Measurements from ENCODE around the gene MYO18B.

MYO18B gene

GRCh38 chr22:25849522-25849921, 107.5 kb downstream of the MYO18B start:
- Histone ChIP-seq H3K36me3 (ENCODE audit: insufficient read depth, insufficient read length, low read length) (no peaks in the 10 kb centered on the region), H3K9ac (ENCODE audit: insufficient read length, low read depth) (no peak overlapping the region), H3K4me1 (ENCODE audit: insufficient read depth, insufficient read length) (peaks cover 3% of the 10 kb centered on the region), H3K27me3 (ENCODE audit: insufficient read depth, insufficient read length) (no peaks in the 10 kb centered on the region), H3K9me3 (ENCODE audit: insufficient read depth, low read length) (no peaks in the 10 kb centered on the region), H3K4me3 (ENCODE audit: insufficient read length, low read depth) (no peak overlapping the region)
- no peak for TF ChIP-seq ZNF274 (IDR thresholded peaks at IDR 0.05; ENCODE audit: low read depth, low read length)
- no peak for TF ChIP-seq YY1 (IDR thresholded peaks at IDR 0.05; ENCODE audit: insufficient read depth, insufficient read length)
- TF ChIP-seq SUZ12 (IDR thresholded peaks at IDR 0.05; ENCODE audit: extremely low read depth, insufficient read depth, insufficient read length) = no peak
- DNase-seq (ENCODE audit: low read depth, low spot score) = no peak

GRCh38 chr22:25852223-25852622, 110.2 kb downstream of the MYO18B start:
- Histone ChIP-seq H3K27me3 (ENCODE audit: insufficient read depth, insufficient read length) (no peaks in the 10 kb centered on the region), H3K4me1 (ENCODE audit: insufficient read depth, insufficient read length) (peaks cover 3% of the 10 kb centered on the region), H3K4me3 (ENCODE audit: insufficient read length, low read depth) (no peak overlapping the region), H3K9me3 (ENCODE audit: insufficient read depth, low read length) (no peaks in the 10 kb centered on the region), H3K9ac (ENCODE audit: insufficient read length, low read depth) (no peak overlapping the region), H3K36me3 (ENCODE audit: insufficient read depth, insufficient read length, low read length) (no peaks in the 10 kb centered on the region)
- TF ChIP-seq ZNF274 (IDR thresholded peaks at IDR 0.05; ENCODE audit: low read depth, low read length) (no peak), YY1 (IDR thresholded peaks at IDR 0.05; ENCODE audit: insufficient read depth, insufficient read length) (no peak), SUZ12 (IDR thresholded peaks at IDR 0.05; ENCODE audit: extremely low read depth, insufficient read depth, insufficient read length) (no peak)
- no peak for DNase-seq (ENCODE audit: low read depth, low spot score)

DNA sequence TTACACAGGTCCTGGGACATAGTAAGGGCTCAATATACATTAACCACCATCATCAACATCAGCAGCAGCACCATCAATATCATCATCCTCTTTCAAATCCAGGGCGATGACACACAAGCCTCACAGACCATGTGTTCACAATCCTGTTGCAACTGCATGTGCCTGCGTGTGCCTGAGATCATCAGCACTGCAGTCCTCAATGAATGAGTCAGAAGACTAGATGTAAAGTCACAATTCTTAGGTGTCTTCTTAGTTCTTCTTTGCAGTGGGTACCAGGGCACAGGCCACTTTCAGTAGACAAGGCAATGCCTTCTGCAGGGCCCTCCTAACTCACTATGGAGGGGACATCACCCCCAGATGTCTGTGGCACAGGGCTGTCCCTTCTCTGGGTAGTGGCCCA, 111.1 kb downstream of the MYO18B start:
- H3K4me3 ChIP-seq (ENCODE audit: insufficient read length, low read depth) = no peak overlapping the region

GRCh38 chr22:25853501-25854284, 111.7 kb downstream of the MYO18B start:
- DNase-seq (ENCODE audit: low read depth, low spot score) = no peak
- H3K9ac ChIP-seq (ENCODE audit: insufficient read length, low read depth) = no peak overlapping the region
- TF ChIP-seq SUZ12 (IDR thresholded peaks at IDR 0.05; ENCODE audit: extremely low read depth, insufficient read depth, insufficient read length) (no peak), ZNF274 (IDR thresholded peaks at IDR 0.05; ENCODE audit: low read depth, low read length) (no peak), YY1 (IDR thresholded peaks at IDR 0.05; ENCODE audit: insufficient read depth, insufficient read length) (no peak)
- no peaks in the 10 kb centered on the region for H3K9me3 ChIP-seq (ENCODE audit: insufficient read depth, low read length)
- no peak overlapping the region for H3K4me3 ChIP-seq (ENCODE audit: insufficient read length, low read depth)
- H3K4me1 ChIP-seq (ENCODE audit: insufficient read depth, insufficient read length) = no peaks in the 10 kb centered on the region
- no peaks in the 10 kb centered on the region for H3K36me3 ChIP-seq (ENCODE audit: insufficient read depth, insufficient read length, low read length)
- H3K27me3 ChIP-seq (ENCODE audit: insufficient read depth, insufficient read length) = no peaks in the 10 kb centered on the region

More for the DNA sequence above, 111.1 kb downstream of the MYO18B start:
- H3K4me1 ChIP-seq (ENCODE audit: insufficient read depth, insufficient read length) = no peaks in the 10 kb centered on the region
- H3K9me3 ChIP-seq (ENCODE audit: insufficient read depth, low read length) = no peaks in the 10 kb centered on the region
- no peaks in the 10 kb centered on the region for H3K36me3 ChIP-seq (ENCODE audit: insufficient read depth, insufficient read length, low read length)
- no peak overlapping the region for H3K9ac ChIP-seq (ENCODE audit: insufficient read length, low read depth)
- TF ChIP-seq SUZ12 (IDR thresholded peaks at IDR 0.05; ENCODE audit: extremely low read depth, insufficient read depth, insufficient read length) (no peak), YY1 (IDR thresholded peaks at IDR 0.05; ENCODE audit: insufficient read depth, insufficient read length) (no peak)
- DNase-seq (ENCODE audit: low read depth, low spot score) = no peak
- no peaks in the 10 kb centered on the region for H3K27me3 ChIP-seq (ENCODE audit: insufficient read depth, insufficient read length)

- DNase-seq (ENCODE audit: low read depth, low spot score) = no peak
- no peaks in the 10 kb centered on the region for H3K36me3 ChIP-seq (ENCODE audit: insufficient read depth, insufficient read length, low read length)
- TF ChIP-seq SUZ12 (IDR thresholded peaks at IDR 0.05; ENCODE audit: extremely low read depth, insufficient read depth, insufficient read length) (no peak), YY1 (IDR thresholded peaks at IDR 0.05; ENCODE audit: insufficient read depth, insufficient read length) (no peak), ZNF274 (IDR thresholded peaks at IDR 0.05; ENCODE audit: low read depth, low read length) (no peak)
- H3K27me3 ChIP-seq (ENCODE audit: insufficient read depth, insufficient read length) = no peaks in the 10 kb centered on the region
- H3K4me3 ChIP-seq (ENCODE audit: insufficient read length, low read depth) = no peak overlapping the region
- H3K9ac ChIP-seq (ENCODE audit: insufficient read length, low read depth) = no peak overlapping the region
- no peaks in the 10 kb centered on the region for H3K4me1 ChIP-seq (ENCODE audit: insufficient read depth, insufficient read length)
- no peaks in the 10 kb centered on the region for H3K9me3 ChIP-seq (ENCODE audit: insufficient read depth, low read length)
Measured at GRCh38 chr22:25869771-25870170, 127.8 kb downstream of the MYO18B start.

DNA sequence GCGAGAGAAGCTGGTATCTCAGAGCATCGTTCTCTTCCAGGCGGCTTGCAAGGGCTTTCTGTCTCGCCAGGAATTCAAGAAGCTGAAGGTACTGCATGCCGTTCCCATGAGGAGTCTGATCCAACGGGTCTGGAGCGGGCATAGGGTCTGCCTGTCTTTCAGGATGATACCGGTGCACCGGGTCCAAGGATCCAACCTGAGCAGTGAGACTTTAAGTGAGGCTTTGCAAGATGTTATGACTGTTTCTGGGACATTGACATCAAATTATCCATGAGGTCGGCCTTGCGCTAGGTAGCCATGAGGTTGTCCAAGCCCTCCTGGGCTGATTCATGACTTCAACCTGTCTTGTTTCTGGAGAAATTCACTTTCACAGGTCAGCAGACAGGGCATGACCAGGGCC, 132.3 kb downstream of the MYO18B start:
- TF ChIP-seq ZNF274 (IDR thresholded peaks at IDR 0.05; ENCODE audit: low read depth, low read length) (no peak), SUZ12 (IDR thresholded peaks at IDR 0.05; ENCODE audit: extremely low read depth, insufficient read depth, insufficient read length) (no peak), YY1 (IDR thresholded peaks at IDR 0.05; ENCODE audit: insufficient read depth, insufficient read length) (no peak)
- Histone ChIP-seq H3K27me3 (ENCODE audit: insufficient read depth, insufficient read length) (no peaks in the 10 kb centered on the region), H3K4me1 (ENCODE audit: insufficient read depth, insufficient read length) (no peaks in the 10 kb centered on the region), H3K9me3 (ENCODE audit: insufficient read depth, low read length) (no peaks in the 10 kb centered on the region), H3K9ac (ENCODE audit: insufficient read length, low read depth) (no peak overlapping the region), H3K4me3 (ENCODE audit: insufficient read length, low read depth) (no peak overlapping the region), H3K36me3 (ENCODE audit: insufficient read depth, insufficient read length, low read length) (no peaks in the 10 kb centered on the region)
- DNase-seq (ENCODE audit: low read depth, low spot score) = no peak

DNA sequence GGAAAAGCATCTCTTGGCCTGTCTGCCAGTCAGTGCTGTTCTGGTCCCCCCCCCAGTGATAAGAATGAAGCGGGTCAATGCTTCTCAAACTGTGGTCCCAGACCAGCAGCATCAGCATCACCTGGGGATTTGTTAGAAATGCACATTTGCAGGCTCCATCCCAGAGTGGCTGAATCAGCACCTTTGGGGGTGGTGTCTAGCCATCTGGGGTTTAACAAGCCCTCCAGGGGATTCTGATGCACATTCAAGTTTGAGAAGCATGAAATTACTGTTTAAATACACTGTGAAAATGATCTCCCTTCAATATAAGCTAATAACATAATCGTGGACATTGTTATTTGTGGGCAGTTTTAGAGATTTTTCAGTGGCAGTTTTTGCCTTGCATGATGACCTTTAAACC, 133.5 kb downstream of the MYO18B start:
- Histone ChIP-seq H3K4me3 (ENCODE audit: insufficient read length, low read depth) (no peak overlapping the region), H3K36me3 (ENCODE audit: insufficient read depth, insufficient read length, low read length) (no peaks in the 10 kb centered on the region), H3K27me3 (ENCODE audit: insufficient read depth, insufficient read length) (no peaks in the 10 kb centered on the region), H3K9me3 (ENCODE audit: insufficient read depth, low read length) (no peaks in the 10 kb centered on the region), H3K4me1 (ENCODE audit: insufficient read depth, insufficient read length) (no peaks in the 10 kb centered on the region), H3K9ac (ENCODE audit: insufficient read length, low read depth) (no peak overlapping the region)
- no peak for DNase-seq (ENCODE audit: low read depth, low spot score)
- TF ChIP-seq ZNF274 (IDR thresholded peaks at IDR 0.05; ENCODE audit: low read depth, low read length) = no peak
- no peak for TF ChIP-seq SUZ12 (IDR thresholded peaks at IDR 0.05; ENCODE audit: extremely low read depth, insufficient read depth, insufficient read length)
- TF ChIP-seq YY1 (IDR thresholded peaks at IDR 0.05; ENCODE audit: insufficient read depth, insufficient read length) = no peak
